GM19324 (cell line): ENCODE results near the gene HUS1.
A peak's percentile ranks its signal among the peaks of the same experiment; 100 is the strongest.
"Not testable (repeated sequence)": the region's sequence is repeated elsewhere in the genome, so short reads cannot be mapped to it uniquely, and the experiment has no call there.

Experiments
- ATAC-seq: cut with Tn5 transposase; IDR thresholded peaks from one replicate; pipeline ENCODE4 v1.9.1; 2021; ENCODE audit warnings: mild to moderate bottlenecking, moderate library complexity; ENCODE audit not compliant: unreplicated experiment, low FRiP score

Gene HUS1

GRCh38 chr7:47979145-47979831, at the start of gene HUS1:
Gene HUS1 (minus strand): TSS chr7:47979615. CDS start chr7:47979519, 96 bp downstream.
- peak; percentile 99 for ATAC-seq

GRCh38 chr7:48028938-48029337, 49.5 kb upstream of the HUS1 start, which contains the start of gene SUN3:
Gene SUN3 (minus strand): TSS chr7:48029107. CDS start chr7:48028938, 169 bp downstream.
- ATAC-seq: no peak

- ATAC-seq: no peak
Measured at GRCh38 chr7:48025624-48026023, 46.2 kb upstream of the HUS1 start.

DNA sequence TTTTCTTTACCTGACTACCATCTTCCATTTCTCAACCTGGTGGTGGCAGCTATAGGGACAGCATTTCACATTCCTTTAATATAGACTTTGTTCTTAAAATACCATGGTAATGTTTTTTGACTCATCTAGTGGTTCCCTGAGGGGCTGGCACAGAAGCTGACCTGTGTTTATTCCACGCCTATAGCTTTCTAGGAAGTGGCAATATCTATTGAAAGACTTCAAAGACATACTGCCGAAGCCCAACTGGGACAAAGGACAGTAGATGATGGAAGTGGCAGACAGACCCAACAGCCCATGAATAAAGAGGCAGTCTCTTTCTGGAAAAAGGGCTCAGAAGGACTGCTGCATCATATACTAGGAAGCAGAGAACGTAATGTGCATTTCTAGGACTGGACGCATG, 38.3 kb upstream of the HUS1 start:
- no peak for ATAC-seq

DNA sequence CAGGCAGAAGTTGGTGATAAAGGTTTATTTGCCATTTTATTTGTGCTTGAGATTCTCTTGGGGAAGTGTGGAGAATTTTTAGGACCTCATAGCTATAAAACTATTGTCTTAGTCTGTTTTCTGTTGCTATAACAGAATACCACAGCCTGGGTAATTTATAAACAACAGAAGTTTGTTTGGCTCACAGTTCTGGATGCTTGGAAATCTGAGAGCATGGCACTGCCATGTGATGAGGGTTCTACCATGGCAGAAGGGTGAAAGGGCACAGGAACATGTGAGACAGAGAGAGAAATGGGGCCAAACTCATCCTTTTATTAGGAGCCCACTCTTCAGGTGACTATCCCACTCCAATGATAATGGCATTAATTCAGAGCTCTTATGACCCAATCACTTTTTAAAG, 37.2 kb upstream of the HUS1 start:
- ATAC-seq: no peak

DNA sequence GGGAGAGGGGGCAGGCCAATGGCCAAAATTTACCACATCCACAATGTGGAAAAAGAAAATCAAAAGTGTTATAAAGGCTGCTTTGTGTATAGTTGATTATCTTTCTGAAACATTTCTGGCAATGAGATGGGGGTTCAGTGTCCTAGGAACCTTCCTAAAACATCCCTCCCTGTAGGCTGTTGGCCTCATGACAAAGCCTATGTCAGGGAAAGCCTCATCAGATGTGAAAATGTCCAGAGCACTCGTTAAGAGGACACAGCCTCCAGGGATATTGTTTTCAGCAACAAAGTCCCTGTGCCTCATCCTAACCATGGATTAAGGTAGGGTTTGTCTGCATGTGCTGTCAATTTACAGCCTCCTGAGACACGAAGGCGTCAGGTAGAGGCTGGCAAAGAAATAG, 32.5 kb upstream of the HUS1 start:
- no peak for ATAC-seq

DNA sequence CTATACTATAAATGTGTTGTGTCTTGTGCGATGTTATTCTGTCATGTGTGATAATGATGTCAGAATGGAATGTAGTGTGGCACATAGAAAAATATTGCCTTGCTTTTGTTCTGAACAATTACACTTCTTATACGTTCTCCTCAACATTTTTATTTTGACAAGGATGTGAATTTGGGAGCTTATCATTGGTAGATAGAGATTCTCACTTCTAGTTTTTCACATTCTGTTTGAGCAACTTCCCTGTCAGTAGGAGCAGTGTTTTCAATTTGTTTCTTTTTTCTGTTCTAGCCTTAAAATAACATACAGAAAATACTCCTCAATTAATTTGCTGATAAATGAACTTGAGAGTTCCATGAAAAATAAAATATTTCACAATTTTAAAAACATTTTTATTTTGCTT, 31.9 kb upstream of the HUS1 start:
- ATAC-seq: no peak

DNA sequence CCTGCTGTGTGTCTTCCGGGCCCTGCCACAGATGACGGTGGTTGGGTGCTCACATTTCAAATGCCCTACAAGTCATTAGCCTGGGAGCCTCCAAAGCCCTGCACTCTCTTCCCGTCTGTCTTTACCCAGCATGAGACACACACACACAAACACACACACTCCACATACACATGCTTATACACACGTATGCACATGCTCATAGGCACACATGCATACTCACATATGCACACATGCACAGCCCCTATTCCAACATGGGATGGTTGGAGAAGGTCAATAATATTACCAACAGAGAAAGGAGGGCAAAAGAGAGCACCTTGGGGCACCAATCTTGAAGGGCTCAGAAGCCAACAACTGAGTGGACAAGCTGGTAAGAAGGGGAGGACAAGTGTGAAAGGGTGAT, 30.5 kb upstream of the HUS1 start:
- ATAC-seq: no peak

DNA sequence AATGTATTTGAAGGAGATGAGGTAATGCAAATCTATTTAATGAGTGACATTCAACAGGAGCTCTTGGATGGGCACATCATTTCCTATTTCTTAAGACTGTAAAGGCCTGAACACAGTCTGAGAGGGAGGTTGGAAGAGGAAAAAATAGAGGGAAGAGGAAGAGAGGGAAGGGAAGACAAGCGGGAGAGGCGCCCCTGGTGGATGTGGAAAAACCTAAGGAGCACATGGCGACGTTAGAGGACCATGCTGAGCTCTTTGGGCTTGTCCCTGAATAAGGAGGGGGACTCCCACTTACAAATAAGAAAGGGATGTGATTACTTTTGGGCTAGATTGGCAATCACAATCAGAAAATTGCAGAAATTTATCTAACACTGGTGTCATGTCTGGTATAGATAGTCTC, 29.8 kb upstream of the HUS1 start:
- no peak for ATAC-seq

DNA sequence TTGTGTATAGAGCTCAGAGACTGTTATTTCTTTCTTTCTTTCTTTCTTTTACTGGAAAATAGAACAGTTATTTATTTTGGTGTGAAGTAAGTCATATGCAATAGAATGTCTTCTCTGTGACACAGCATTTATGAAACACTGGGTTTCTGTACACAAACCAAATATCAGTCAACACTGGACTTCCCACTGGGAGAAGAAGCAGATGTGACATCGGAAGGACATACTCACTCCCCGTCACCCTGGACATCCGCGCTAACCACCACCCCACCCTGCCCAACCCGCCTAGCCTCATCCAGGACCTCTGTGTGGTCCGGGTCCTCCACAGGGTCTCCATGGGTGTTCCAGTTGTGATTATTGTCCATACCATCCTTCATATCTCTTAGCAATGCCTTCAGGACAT, 27.5 kb upstream of the HUS1 start:
- no peak for ATAC-seq

GRCh38 chr7:48004638-48005037, 25.2 kb upstream of the HUS1 start:
- ATAC-seq: no peak

- ATAC-seq: no peak
Measured at GRCh38 chr7:48004032-48004431, 24.6 kb upstream of the HUS1 start.

DNA sequence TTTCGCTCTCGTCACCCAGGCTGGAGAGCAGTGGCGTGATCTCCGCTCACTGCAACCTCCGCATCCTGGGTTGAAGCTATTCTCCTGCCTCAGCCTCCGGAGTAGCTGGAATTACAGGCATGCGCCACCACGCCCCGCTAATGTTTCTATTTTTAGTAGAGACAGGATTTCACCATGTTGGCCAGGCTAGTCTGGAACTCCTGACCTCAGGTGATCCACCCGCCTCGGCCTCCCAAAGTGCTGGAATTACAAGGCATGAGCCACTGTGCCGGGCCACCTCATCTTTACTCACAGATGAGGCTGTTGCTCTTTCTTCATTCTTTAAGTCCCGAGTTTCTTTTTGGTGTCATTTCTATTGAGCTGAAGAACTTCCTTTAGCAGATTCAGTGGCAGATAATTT, 20.7 kb upstream of the HUS1 start:
- ATAC-seq: not testable (repeated sequence)

DNA sequence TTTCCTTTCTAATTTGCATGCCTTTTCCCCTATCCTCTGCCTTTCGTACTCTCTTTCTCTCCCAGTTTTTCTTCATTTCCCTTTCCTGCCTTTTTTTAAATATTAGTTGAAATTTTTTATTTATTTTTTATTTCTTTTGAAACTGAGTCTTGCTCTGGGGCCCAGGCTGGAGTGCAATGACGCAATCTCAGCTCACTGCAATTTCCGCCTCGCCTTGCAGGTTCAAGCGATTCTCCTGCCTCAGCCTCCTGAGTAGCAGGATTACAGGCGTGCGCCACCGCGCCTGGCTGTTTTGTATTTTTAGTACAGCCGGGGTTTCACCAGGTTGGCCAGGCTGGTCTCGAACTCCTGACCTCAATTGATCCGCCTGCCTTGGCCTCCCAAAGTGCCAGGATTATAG, 20.0 kb upstream of the HUS1 start:
- ATAC-seq: no peak

DNA sequence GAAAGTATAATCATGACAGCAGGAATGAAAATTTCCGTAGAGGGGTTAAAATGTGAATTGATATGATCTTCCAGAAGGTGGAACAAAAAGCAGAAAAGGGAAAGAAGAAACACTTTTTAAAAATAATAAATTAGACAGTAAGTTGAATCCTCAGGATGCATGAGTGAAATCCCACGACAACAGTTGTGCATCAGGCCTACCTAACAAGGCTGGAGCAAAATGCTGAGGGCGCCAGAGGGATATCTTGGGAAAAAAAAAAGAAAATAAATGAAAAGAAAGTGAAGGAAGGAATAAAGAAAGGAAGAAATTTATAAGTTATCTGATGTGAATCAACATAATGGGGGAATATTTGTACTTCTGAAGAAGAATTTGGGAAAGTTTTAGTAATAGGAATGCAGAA, 13.0 kb upstream of the HUS1 start:
- ATAC-seq: no peak

GRCh38 chr7:47991741-47992311, 12.4 kb upstream of the HUS1 start:
- ATAC-seq: peak; percentile 100

DNA sequence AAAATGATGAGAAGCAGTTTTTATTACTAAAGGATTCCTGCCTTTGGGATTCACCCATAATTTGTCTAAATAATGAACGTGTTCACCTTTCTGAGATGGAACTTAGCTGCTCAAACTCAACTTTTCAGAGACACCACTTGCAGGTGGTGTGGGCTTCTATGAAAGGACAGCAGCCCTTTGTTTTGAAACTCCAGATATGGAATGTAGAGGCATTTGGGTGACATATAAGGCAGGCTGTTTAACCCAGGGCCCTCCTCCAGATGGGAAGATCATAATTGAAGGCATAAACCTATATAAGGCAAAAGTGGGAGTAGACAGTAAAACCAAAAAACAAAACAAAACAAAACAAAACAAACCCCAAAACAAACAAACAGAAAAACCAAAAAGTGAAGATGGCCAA, 11.9 kb upstream of the HUS1 start:
- ATAC-seq: no peak

DNA sequence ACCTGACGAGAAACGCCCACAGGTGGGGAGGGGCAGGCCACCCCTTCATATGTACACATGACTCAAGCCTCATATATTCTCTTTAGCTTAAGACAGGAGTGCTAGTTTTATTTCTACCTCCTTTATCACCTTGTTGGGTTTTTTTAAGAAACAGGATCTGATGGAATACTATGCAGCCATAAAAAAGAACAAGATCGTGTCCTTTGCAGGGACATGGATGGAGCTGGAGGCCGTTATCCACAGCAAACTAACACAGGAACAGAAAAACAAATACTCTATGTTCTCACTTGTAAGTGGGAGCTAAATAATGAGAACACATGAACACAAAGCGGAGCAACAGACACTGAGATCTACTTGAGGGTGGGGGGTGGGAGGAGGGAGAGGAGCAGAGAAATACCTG, 11.2 kb upstream of the HUS1 start:
- ATAC-seq: no peak

DNA sequence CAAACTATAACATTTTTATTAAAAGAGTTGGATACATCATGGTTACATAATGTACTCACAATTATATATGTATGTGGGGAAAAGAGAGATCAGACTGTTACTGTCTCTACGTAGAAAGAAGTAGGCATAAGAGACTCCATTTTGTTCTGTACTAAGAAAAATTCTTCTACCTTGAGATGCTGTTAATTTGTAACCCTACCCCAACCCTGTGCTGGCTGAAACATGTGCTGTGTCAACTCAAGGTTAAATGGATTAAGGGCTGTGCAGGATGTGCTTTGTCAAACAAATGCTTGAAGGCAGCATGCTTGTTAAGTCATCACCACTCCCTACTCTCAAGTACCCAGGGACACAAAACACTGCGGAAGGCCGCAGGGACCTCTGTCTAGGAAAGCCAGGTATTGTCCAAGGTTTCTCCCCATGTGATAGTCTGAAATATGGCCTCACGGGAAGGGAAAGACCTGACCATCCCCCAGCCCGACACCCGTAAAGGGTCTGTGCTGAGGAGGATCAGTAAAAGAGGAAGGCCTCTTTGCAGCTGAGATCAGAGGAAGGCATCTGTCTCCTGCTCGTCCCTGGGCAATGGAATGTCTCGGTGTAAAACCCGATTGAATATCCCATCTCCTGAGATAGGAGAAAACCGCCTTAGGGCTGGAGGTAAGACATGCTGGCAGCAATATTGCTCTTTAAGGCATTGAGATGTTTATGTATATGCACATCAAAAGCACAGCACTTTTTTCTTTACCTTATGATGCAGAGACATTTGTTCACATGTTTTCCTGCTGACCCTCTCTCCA, 10.4 kb upstream of the HUS1 start:
- not testable (repeated sequence) for ATAC-seq

DNA sequence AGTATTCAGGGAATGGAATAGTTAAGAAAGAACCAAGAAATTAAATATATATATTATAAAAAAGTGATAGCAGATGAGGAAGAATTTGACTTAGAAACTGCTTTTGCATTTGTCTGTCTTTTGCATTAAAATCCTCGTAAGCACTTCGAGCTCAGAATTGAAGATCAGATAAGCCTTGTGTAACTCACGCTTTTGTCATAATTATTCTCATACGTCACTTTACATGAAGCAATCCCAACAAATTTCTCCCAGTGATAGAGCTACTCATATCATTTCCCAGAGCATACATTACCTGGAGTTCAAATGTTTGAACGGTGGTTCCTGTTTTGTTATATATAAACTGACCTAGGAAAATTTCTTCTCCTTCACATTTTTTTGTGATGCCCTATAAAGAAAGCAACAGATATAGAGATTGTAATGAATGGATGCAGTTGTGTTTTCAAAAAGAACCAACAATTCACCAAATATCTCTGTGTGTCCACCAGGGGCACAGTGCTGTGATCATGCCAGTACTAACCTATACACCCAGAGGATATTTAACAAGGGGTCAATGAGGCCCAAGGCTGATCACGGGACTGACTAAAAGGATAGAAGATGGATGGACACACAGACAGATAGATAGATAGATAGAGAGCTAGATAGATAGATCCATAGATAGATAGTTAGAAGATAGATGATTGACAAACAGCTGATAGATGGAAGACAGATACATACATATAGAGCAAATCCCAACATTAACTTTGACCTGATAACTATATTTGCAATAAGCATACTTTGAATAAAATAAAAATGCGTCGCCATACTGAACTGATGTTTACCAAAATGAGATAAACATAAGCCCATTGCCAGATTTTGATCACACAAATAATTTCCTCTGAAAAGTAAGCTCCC, 9.3 kb upstream of the HUS1 start:
- no peak for ATAC-seq

GRCh38 chr7:47982610-47983009, 3.2 kb upstream of the HUS1 start:
- no peak for ATAC-seq
